CD4-positive, alpha-beta T cell treated with Interleukin-4 for 1 hour (primary cell): ENCODE results near the gene ERN1.
A peak's percentile ranks its signal among the peaks of the same experiment; 100 is the strongest.

Source experiments
- DNase-seq, 2 donors: peaks; one replicate each; pipeline ENCODE4 v3.0.0-alpha.2; 2020 to 2022

Gene ERN1

GRCh38 chr17:64134216-64134970 is 4.4 kb upstream of the ERN1 start:
- no peak for DNase-seq

DNA sequence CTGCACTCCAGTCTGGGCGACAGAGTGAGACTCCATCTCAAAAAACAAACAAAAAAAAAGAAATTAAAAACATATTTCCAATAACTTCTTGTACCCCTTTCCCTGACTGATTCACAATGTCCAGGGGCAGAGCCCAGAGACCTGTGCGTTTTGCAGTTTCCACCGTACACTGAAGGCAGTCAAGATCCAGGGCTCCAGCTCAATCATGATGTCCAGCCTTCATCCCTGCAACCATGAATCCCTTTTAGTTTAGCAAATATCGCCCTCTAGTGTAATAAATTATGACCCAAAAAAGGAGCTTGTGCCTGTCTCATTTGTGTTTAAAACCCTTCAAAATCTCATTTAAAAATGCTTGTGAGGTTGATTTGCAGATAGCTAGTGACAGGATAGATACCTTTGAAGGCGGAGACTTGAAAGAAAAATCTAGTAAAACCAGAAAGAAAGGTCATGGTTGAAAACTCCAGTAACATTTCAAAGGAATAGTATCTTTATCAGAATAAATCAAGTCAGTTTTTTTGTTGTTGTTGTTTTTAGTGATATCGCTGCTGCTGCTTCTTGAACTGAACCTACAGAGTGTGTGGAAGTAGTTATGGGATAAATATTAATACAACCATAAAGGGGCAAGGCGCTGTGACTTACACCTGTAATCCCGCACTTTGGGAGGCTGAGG is 3.7 kb upstream of the ERN1 start:
- peak; percentile 36 to 78 for DNase-seq

DNA sequence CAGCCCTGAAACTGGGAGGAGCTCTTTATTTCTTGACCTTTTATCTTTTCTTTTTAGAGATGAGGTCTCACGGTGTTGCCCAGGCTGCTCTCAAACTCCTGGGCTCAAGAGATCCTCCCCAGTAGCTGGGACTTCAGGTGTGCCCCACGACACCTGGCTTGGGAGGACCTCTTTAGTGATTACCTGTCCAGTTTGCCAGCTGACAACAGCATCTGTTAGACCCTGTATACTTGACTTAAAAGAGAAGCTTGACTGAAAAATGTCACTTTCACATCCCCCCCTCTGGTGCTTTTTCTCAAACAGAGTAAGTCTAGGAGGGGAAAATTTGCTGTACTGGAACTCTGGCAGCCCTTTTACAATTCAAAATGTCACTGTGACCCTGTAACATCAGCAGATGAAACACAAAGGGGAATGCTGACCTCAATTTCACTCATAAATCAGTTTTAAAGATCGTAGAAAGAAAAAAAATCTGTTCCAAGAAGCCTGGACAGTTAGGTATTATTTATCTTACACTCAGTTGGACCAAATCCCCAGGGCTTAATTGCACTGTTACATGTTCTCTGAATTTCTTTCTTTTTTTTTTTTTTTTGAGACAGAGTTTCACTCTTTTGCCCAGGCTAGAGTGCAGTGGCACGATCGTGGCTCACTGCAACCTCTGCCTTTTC is 1.8 kb upstream of the ERN1 start:
- DNase-seq = no peak

DNA sequence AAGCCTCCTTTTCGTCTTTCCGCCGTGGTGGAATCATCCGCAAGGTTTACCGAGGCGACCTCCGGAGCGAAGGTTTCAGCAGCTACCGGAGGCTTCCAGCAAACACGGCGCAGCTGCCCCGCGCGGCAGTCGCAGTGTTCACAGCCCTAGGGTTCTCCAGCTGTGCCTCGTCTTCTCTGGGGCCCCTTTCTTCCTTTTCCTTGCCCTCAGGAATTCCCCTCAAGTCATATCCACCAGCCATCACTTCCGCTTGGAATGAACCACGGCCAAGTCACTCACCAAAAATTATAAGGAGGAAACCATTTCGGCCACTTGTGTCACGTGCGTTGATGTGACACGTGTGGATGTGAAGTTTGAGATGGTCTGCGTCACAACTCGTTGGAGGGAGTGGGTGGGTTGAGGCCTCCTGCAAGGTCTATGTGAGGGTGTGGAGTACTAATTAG is 636 bp upstream of the ERN1 start:
- DNase-seq = peak; percentile 80 to 82

- no peak for DNase-seq
Measured at GRCh38 chr17:64129515-64129764, 504 bp downstream of the ERN1 start.

DNA sequence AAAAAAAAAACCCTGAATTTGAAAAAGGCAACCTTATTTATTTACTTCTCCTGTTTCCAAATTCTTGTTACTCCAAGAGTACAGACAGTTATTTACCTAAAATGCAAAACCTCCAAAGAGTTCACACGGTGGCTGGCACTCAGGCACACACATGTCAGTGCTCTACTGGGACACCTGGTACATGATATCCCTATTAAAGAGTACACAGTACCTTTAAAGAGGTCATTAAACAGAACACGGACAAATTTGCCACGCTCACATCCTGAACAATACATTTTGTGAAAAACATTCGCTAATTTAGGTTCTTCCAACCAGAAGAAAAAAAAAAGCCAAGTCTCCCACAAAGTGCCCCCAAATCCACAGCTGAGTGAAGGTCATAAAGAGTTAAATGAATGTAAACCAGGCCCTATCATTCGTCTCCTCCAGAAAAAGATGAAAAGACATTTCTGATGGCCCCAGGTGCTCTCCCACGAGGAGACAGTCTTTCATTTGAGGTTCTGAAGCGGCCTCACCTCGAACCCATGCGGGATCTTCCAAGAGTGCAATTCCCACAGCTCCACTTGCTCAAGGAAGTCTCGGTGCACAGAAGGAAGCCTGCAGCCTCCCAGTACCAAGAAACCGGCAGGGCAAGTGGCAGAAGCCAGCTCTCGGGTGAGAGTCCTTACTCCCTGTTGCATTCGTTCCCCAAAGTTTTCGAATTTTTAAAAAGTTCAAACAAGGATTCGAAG is 993 bp downstream of the ERN1 start:
- DNase-seq = peak; percentile 18 to 24

- DNase-seq = no peak
Measured at GRCh38 chr17:64126918-64127317, 3.0 kb downstream of the ERN1 start.

DNA sequence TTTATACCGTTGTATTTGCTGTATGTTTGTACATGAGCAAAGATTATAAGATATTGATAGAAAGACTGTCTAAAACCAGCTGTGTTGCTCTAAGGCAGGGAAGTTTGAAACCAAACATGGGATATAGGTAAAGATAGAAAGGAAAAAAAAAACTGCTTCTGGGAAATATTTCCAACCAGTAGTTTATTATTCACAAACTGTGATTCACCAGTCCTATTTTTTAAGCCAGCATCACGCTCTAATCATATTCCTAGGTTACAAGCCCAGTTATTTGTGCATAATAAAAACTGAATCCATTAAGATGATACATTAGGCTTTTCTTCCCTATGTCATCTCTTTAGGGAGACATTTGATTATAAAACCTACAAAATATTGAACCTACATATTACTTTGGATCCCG is 4.0 kb downstream of the ERN1 start:
- DNase-seq = no peak

DNA sequence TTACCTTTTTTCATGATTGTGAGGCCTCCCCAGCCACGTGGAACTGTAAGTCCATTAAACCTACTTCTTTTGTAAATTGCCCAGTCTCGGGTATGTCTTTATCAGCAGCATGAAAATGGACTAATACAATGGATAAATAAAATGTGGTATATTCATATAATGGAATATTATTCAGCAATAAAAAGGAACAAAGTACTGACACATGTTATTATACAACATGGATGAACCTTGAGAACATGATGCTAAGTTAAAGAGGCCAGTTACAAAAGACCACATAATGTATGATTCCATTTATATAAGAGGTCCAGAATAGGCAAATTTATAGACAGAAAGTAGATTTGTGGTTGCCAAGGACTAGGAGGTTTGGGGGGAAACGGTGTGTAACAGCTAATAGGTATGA is 5.3 kb downstream of the ERN1 start:
- no peak for DNase-seq

GRCh38 chr17:64123114-64123513 is 6.8 kb downstream of the ERN1 start:
- no peak for DNase-seq

GRCh38 chr17:64120972-64121786 is 8.8 kb downstream of the ERN1 start:
- DNase-seq = peak in 1 of 2 donors; percentile 40

DNA sequence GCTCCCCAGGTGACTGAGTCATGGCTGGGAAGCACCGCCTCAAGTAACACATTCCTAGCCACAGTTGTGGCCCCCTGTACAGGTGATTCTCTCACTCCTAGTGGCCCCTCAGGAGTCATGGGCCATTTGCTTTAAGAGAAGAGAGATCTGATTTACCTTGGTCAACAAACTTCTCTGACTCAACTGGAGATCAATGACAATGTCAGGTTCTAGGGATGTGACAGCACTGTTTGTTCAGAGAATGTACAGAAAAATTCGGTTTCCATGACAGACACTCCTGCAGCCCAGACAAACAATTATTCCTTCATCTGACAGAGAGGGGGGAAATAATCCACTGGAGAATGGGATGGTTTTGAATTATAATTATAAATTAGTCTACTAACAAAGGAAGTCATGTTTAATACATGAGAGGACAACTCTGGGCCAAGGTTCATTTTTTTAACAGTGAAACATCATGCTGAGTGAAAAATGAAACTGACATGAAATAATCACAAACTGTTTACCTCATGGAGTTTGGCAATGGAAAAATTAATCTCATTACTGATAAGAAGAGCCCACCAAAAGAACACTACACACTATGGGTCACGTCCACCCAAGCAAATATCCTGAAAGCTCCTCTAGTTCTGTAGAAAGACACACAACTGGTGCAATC is 9.7 kb downstream of the ERN1 start:
- no peak for DNase-seq

DNA sequence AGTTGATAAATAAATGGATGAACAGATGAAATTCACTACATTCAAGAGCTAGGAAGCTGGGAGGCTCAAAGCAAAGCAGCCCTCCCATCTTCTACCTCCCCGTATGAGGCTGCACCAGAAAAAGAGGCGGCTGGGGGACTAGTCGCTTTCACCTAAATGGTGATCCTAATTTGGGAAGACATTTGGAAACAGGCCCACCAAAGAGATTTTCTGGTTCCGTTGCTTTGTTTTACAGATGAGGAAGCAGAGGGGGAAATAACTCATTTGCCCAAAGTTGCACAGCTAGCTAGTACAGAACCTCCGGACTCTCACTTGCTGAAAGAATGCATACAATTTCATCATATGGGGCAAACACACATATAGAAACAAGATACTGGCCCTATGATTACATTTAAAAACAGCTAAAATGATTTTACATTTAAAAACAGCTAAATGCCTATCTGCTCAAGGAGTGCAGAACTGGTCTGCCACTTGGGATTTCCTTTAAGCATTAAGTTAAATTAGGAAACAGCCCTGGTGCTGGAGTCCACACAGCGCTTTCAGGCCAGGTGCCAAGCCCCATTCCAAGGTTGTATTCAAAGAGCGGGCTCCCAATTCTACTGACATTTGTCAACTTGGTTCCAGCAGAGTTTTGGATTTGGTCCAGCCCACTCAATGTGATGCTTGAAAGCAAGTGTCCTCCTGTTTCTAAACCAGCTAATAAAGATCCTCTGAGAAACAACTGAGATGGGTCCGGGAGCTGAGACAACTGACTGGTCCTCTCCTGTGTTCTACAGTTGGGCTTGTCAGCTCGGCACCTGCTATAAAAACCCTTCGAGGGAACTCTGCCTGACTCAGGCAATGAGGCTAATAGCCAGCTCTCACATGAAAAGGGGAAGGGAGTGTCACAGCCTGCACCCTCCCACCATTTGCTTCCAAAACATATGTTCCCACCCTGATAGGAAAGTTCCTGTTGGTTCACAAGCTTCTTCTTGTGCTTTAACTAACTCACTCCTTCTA is 11.7 kb downstream of the ERN1 start:
- DNase-seq = peak in 1 of 2 donors; percentile 32

DNA sequence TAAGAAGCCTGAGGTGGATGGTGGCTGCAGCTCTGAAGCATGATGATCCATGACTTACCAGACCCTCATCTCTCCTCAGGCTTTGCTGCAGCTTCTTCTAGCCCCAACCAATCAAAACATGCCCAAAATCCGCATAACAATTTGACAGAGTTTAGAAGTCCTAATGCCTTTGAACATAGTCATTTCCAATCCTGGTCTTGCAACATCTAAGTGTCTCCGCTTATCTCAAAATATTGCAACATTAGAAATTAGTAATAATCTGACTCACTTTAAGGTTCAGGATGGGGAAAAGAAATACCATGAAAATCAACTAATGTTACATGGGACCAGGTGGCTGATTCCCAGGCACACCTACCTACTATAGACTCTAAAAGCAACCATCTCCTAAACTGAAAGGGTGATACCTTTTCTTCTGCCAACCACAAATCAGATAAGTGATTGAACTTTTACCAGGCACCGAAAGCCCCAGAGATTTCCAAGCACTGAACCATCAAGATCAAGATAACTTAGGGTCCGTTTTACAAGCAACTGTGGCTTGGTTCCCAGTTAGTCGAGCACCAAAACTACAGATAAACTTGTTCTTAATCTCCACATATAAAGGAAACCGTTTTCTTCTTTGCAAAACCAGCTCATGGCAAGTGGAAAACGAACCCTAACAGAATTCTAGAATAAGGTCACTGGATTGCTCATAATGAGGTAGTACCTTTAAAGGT is 14.0 kb downstream of the ERN1 start:
- DNase-seq = peak in 1 of 2 donors; percentile 45

GRCh38 chr17:64115043-64115698 is 14.8 kb downstream of the ERN1 start:
- no peak for DNase-seq

DNA sequence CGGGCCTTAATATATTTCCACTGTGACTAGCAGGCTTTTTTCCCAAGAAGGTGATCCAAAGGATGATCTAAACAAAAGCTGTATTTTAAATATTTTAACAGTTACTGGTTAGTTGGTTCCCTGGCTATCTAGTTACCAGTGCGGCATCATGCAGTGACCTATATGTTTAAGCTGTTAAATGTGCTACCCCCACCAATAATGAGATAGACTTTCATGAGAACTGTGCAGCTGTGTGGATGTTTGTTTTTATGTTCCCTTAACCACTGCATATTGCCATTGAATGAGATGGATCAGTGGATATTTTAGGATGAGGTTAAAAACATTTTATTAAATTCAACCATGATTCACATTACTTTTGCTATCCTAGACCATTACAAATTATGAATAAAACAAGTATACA is 16.9 kb downstream of the ERN1 start:
- DNase-seq = no peak

DNA sequence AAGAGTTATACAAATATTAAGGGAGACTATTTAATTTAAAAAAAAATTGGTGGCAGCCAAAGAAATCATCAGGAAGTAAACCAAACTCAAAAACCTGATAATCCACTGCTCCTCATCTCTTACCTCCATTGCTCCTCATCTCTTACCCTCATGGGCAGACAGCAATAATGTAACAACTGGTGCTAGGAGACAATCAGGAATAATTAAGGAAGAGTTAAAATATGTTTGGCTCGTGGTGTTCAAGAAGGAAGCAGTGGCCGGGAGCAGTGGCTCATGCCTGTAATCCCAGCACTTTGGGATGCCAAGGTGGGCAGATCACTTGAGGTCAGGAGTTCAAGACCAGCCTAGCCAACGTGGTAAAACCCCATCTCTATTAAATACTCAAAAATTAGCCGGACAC is 18.1 kb downstream of the ERN1 start:
- no peak for DNase-seq

- no peak for DNase-seq
Measured at GRCh38 chr17:64110379-64111152, 19.4 kb downstream of the ERN1 start.

GRCh38 chr17:64109400-64109799 is 20.5 kb downstream of the ERN1 start:
- no peak for DNase-seq
